DMS114 treated with DMSO at 0.1 percent for 48 hours (cell line): Measurements from ENCODE around the gene EEFSEC.

Experiments
- DNase-seq: peaks from one replicate; lab custom pipeline; 2025; ENCODE audit not compliant: unreplicated experiment; lab: John Stamatoyannopoulos, UW

The EEFSEC gene

GRCh38 chr3:128383316-128384235 is 230.3 kb downstream of the EEFSEC start:
- no peak for DNase-seq

- DNase-seq = no peak
Measured at GRCh38 chr3:128385080-128385832, 232.0 kb downstream of the EEFSEC start.

GRCh38 chr3:128388932-128389331 is 235.7 kb downstream of the EEFSEC start:
- DNase-seq = no peak

GRCh38 chr3:128390867-128391266 is 237.6 kb downstream of the EEFSEC start:
- no peak for DNase-seq

GRCh38 chr3:128392021-128392420 is 238.7 kb downstream of the EEFSEC start:
- DNase-seq = no peak

GRCh38 chr3:128392818-128393544 is 239.7 kb downstream of the EEFSEC start:
- no peak for DNase-seq

- no peak for DNase-seq
Measured at GRCh38 chr3:128394033-128394432, 240.8 kb downstream of the EEFSEC start.

GRCh38 chr3:128395046-128395445 is 241.8 kb downstream of the EEFSEC start:
- no peak for DNase-seq

- DNase-seq = no peak
Measured at GRCh38 chr3:128395500-128396162, 242.3 kb downstream of the EEFSEC start.

- DNase-seq = no peak
Measured at GRCh38 chr3:128397484-128397883, 244.2 kb downstream of the EEFSEC start.

- no peak for DNase-seq
Measured at GRCh38 chr3:128398586-128398985, 245.3 kb downstream of the EEFSEC start.

GRCh38 chr3:128399221-128399915 is 246.1 kb downstream of the EEFSEC start:
- DNase-seq = no peak

- no peak for DNase-seq
Measured at GRCh38 chr3:128400671-128401070, 247.4 kb downstream of the EEFSEC start.

- DNase-seq = no peak
Measured at GRCh38 chr3:128402319-128402718, 249.0 kb downstream of the EEFSEC start.

GRCh38 chr3:128402998-128403397 is 249.7 kb downstream of the EEFSEC start:
- no peak for DNase-seq

GRCh38 chr3:128404276-128405068 is 251.2 kb downstream of the EEFSEC start:
- no peak for DNase-seq

- DNase-seq = no peak
Measured at GRCh38 chr3:128405554-128406277, 252.4 kb downstream of the EEFSEC start.

- no peak for DNase-seq
Measured at GRCh38 chr3:128407247-128407646, 254.0 kb downstream of the EEFSEC start.
